OCI-LY1 (cell line): ENCODE results near the gene PCED1B.

Experiments used
- H2AFZ ChIP-seq: fragments of 200-600 bp; sonication (generic), shearing (Covaris generic); 2 replicates; pipeline ENCODE4 v1.6.0; 2014; ENCODE audit warnings: antibody characterized with exemption, mild to moderate bottlenecking, low read length
- H3F3A ChIP-seq: fragments of 200-600 bp; sonication (generic), shearing (Covaris generic); 2 replicates; pipeline ENCODE4 v1.6.0; 2014; ENCODE audit warnings: mild to moderate bottlenecking, antibody characterized with exemption, low read length, moderate library complexity; ENCODE audit not compliant: insufficient read depth
- H3K27ac ChIP-seq: fragments of 200-600 bp; sonication (generic); 2 replicates; pipeline ENCODE4 v1.5.1; 2014; ENCODE audit warnings: low read length, mixed run types, mild to moderate bottlenecking, low read depth; ENCODE audit not compliant: poor library complexity, severe bottlenecking
- H3K27me3 ChIP-seq: fragments of 200-600 bp; sonication (generic); 2 replicates; pipeline ENCODE4 v1.6.0; 2014; ENCODE audit warnings: antibody characterized with exemption, mild to moderate bottlenecking, low read length, moderate library complexity; ENCODE audit not compliant: insufficient read depth
- H3K36me3 ChIP-seq: fragments of 200-600 bp; sonication (generic); 2 replicates; pipeline ENCODE4 v1.6.1; 2014; ENCODE audit warnings: mild to moderate bottlenecking, antibody characterized with exemption, low read length, moderate library complexity, mixed read lengths; ENCODE audit not compliant: insufficient read depth
- H3K4me1 ChIP-seq: fragments of 200-600 bp; sonication (generic); 2 replicates; pipeline ENCODE4 v1.5.1; 2014; ENCODE audit warnings: mild to moderate bottlenecking, low read length, moderate library complexity; ENCODE audit not compliant: insufficient read depth, severe bottlenecking
- H3K4me2 ChIP-seq: fragments of 200-600 bp; sonication (generic), shearing (Covaris generic); 2 replicates; pipeline ENCODE4 v1.6.1; 2014; ENCODE audit warnings: low read length
- H3K4me3 ChIP-seq: fragments of 200-600 bp; sonication (generic); 2 replicates; pipeline ENCODE4 v1.5.1; 2014; ENCODE audit warnings: low read length, low read depth, mild to moderate bottlenecking, mixed read lengths; ENCODE audit not compliant: poor library complexity, severe bottlenecking
- H3K79me2 ChIP-seq: fragments of 200-600 bp; shearing (Covaris generic); 2 replicates; pipeline ENCODE4 v1.6.1; 2016; ENCODE audit warnings: mixed run types, low read length, mixed read lengths; ENCODE audit not compliant: insufficient read depth
- H3K9ac ChIP-seq: fragments of 200-600 bp; sonication (generic), shearing (Covaris generic); 2 replicates; pipeline ENCODE4 v1.6.1; 2014; ENCODE audit warnings: mild to moderate bottlenecking, low read length, mixed read lengths
- H3K9me2 ChIP-seq: fragments of 200-600 bp; sonication (generic), shearing (Covaris generic); 2 replicates; pipeline ENCODE4 v1.6.1; 2014; ENCODE audit warnings: low read depth, mild to moderate bottlenecking, low read length, mixed read lengths
- H3K9me3 ChIP-seq: fragments of 200-600 bp; shearing (Covaris generic); 2 replicates; pipeline ENCODE4 v1.6.1; 2014; ENCODE audit warnings: low read length, mixed read lengths
- H4K20me1 ChIP-seq: fragments of 200-600 bp; sonication (generic), shearing (Covaris generic); 2 replicates; pipeline ENCODE4 v1.6.0; 2016; ENCODE audit warnings: mild to moderate bottlenecking, low read length; ENCODE audit not compliant: insufficient read depth
- EZH2 ChIP-seq: fragments of 200-600 bp; sonication (generic), shearing (Covaris generic); IDR thresholded peaks from 2 replicates; pipeline ENCODE4 v1.8.0; 2017; ENCODE audit warnings: borderline replicate concordance, mixed run types, mild to moderate bottlenecking, antibody characterized with exemption, low read length, moderate library complexity, mixed read lengths
- TF ChIP-seq, protein P1 (sequence below): fragments of 200-600 bp; sonication (generic), shearing (Covaris generic); IDR thresholded peaks from 2 replicates; pipeline ENCODE4 v1.5.1; 2017; ENCODE audit warnings: mild to moderate bottlenecking, antibody characterized with exemption, low read length, moderate library complexity, mixed read lengths

PCED1B gene

DNA sequence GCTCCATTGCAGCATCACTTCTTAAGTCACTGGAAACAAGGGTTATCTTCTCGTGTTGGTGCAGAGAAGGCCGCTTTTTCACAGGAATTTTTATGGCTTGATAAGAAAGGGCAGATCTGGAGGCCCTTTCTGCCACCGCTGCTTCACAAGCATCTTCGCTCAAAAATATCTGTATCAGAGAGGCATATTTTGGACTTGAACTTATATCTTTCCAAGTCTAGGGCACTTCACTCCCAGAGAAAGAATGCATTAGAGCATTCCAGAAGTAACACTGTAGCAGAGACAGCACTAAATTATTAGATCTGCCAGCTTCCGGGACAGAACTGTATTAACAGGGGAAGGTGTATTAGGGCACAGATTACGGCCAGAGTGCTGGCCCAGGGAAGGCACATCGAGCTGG, 152.0 kb downstream of the PCED1B start:
- Histone ChIP-seq H3K27ac (no peak overlapping the region), H3K9me2 (no peaks in the 10 kb centered on the region), H3K79me2 (peaks cover 46% of the 10 kb centered on the region), H3K27me3 (no peaks in the 10 kb centered on the region), H3K4me3 (no peak overlapping the region), H3K9me3 (no peaks in the 10 kb centered on the region), H3F3A (no peaks in the 10 kb centered on the region), H3K4me1 (peaks cover 19% of the 10 kb centered on the region), H3K9ac (no peak overlapping the region), H3K36me3 (peaks cover 68% of the 10 kb centered on the region), H3K4me2 (no peak overlapping the region), H4K20me1 (no peaks in the 10 kb centered on the region), H2AFZ (no peak overlapping the region)
- TF ChIP-seq, protein P1, sequence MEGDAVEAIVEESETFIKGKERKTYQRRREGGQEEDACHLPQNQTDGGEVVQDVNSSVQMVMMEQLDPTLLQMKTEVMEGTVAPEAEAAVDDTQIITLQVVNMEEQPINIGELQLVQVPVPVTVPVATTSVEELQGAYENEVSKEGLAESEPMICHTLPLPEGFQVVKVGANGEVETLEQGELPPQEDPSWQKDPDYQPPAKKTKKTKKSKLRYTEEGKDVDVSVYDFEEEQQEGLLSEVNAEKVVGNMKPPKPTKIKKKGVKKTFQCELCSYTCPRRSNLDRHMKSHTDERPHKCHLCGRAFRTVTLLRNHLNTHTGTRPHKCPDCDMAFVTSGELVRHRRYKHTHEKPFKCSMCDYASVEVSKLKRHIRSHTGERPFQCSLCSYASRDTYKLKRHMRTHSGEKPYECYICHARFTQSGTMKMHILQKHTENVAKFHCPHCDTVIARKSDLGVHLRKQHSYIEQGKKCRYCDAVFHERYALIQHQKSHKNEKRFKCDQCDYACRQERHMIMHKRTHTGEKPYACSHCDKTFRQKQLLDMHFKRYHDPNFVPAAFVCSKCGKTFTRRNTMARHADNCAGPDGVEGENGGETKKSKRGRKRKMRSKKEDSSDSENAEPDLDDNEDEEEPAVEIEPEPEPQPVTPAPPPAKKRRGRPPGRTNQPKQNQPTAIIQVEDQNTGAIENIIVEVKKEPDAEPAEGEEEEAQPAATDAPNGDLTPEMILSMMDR: no peak
- no peak for TF ChIP-seq EZH2

DNA sequence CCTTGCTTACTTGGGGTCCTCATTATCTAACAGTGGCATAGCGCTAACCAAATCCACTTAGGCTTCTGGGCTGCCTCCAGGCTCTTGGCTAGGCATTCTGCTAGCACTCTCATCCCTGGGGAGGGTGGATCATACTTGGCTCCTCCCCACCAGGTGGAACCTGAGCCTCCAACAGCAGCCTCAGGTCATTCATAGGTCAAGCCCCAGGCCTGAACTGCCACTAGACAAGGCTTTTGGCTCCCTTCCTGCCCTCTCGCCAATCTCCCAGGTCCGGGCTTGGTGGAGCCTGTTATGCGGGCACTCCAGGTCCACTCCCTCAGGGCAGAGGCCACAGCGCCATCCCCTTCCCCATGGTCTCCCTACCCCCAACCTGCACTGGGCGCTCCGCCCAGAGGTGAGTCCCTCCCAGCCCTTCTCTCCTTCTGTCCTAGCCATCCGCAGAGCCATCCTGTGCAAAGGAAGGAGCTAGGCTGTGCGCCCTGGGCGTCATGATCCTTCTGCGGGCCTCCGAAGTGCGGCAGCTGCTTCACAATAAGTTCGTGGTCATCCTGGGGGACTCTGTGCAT, 155.2 kb downstream of the PCED1B start:
- Histone ChIP-seq H3K9me2 (no peaks in the 10 kb centered on the region), H3K9me3 (no peaks in the 10 kb centered on the region), H3K9ac (no peak overlapping the region), H3K79me2 (peaks cover 21% of the 10 kb centered on the region), H2AFZ (no peak overlapping the region), H4K20me1 (no peaks in the 10 kb centered on the region), H3K4me1 (no peaks in the 10 kb centered on the region), H3K36me3 (peaks cover 53% of the 10 kb centered on the region), H3F3A (no peaks in the 10 kb centered on the region), H3K4me2 (no peak overlapping the region), H3K27ac (no peak overlapping the region), H3K27me3 (no peaks in the 10 kb centered on the region), H3K4me3 (no peak overlapping the region)
- TF ChIP-seq, protein P1: no peak
- TF ChIP-seq EZH2: no peak

DNA sequence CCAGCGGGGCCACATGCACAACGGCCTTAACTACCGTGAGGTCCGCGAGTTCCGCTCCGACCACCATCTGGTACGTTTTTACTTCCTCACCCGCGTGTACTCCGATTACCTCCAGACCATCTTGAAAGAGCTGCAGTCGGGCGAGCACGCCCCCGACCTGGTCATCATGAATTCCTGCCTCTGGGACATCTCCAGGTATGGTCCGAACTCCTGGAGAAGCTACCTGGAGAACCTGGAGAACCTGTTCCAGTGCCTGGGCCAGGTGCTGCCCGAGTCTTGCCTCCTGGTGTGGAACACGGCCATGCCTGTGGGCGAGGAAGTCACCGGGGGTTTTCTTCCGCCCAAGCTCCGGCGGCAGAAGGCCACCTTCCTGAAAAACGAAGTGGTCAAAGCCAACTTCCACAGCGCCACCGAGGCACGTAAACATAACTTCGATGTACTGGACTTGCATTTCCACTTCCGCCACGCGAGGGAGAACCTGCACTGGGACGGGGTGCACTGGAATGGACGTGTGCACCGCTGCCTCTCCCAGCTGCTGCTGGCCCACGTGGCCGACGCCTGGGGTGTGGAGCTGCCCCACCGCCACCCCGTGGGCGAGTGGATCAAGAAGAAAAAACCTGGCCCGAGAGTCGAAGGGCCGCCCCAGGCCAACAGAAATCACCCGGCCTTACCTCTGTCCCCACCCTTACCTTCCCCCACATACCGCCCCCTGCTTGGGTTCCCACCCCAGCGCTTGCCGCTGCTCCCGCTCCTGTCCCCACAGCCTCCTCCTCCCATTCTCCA, 156.0 kb downstream of the PCED1B start:
- Histone ChIP-seq H3K4me1 (no peaks in the 10 kb centered on the region), H2AFZ (no peak overlapping the region), H3K27ac (no peak overlapping the region)

More for the DNA sequence above, 156.0 kb downstream of the PCED1B start:
- peaks cover 21% of the 10 kb centered on the region for H3K79me2 ChIP-seq
- peaks cover 53% of the 10 kb centered on the region for H3K36me3 ChIP-seq
- H3K9ac ChIP-seq: no peak overlapping the region
- no peak overlapping the region for H3K4me2 ChIP-seq
- no peaks in the 10 kb centered on the region for H3K27me3 ChIP-seq
- TF ChIP-seq EZH2: no peak
- TF ChIP-seq, protein P1: no peak
- no peak overlapping the region for H3K4me3 ChIP-seq
- no peaks in the 10 kb centered on the region for H4K20me1 ChIP-seq
- no peaks in the 10 kb centered on the region for H3K9me2 ChIP-seq
- no peaks in the 10 kb centered on the region for H3F3A ChIP-seq
- H3K9me3 ChIP-seq: no peaks in the 10 kb centered on the region
